GM19328 (cell line): ENCODE measurements around the gene SEMA3E.

Experiments used
- ATAC-seq: cut with Tn5 transposase; IDR thresholded peaks from one replicate; pipeline ENCODE4 v1.9.1; 2021; ENCODE audit warnings: mild to moderate bottlenecking, moderate library complexity; ENCODE audit not compliant: unreplicated experiment

SEMA3E gene

GRCh38 chr7:83643012-83643411 is 5.9 kb downstream of the SEMA3E start:
- ATAC-seq, result no peak

GRCh38 chr7:83640731-83641537 is 8.0 kb downstream of the SEMA3E start:
- ATAC-seq, result no peak

- ATAC-seq, result no peak
These were observed 8.7 kb downstream of the SEMA3E start for GRCh38 chr7:83640240-83640639.

- no peak for ATAC-seq
These were observed 15.4 kb downstream of the SEMA3E start for GRCh38 chr7:83633516-83633915.

- no peak for ATAC-seq
These were observed 19.6 kb downstream of the SEMA3E start for GRCh38 chr7:83629117-83629880.

- no peak for ATAC-seq
These were observed 31.1 kb downstream of the SEMA3E start for GRCh38 chr7:83617858-83618257.

GRCh38 chr7:83614112-83614511 is 34.8 kb downstream of the SEMA3E start:
- no peak for ATAC-seq

GRCh38 chr7:83613232-83613631 is 35.7 kb downstream of the SEMA3E start:
- no peak for ATAC-seq

- no peak for ATAC-seq
These were observed 37.2 kb downstream of the SEMA3E start for GRCh38 chr7:83611776-83612175.

- ATAC-seq, result no peak
These were observed 38.2 kb downstream of the SEMA3E start for GRCh38 chr7:83610649-83611304.

- ATAC-seq, result no peak
These were observed 40.2 kb downstream of the SEMA3E start for GRCh38 chr7:83608716-83609115.

- no peak for ATAC-seq
These were observed 45.3 kb downstream of the SEMA3E start for GRCh38 chr7:83603649-83604048.

- ATAC-seq, result no peak
These were observed 49.8 kb downstream of the SEMA3E start for GRCh38 chr7:83599131-83599530.

- ATAC-seq, result no peak
These were observed 54.9 kb downstream of the SEMA3E start for GRCh38 chr7:83593921-83594475.

GRCh38 chr7:83588602-83589240 is 60.2 kb downstream of the SEMA3E start:
- ATAC-seq, result no peak

GRCh38 chr7:83586281-83586680 is 62.7 kb downstream of the SEMA3E start:
- ATAC-seq, result no peak

- ATAC-seq, result no peak
These were observed 67.1 kb downstream of the SEMA3E start for GRCh38 chr7:83581667-83582435.

- ATAC-seq, result no peak
These were observed 69.2 kb downstream of the SEMA3E start for GRCh38 chr7:83579740-83580139.

GRCh38 chr7:83575436-83575835 is 73.5 kb downstream of the SEMA3E start:
- no peak for ATAC-seq

GRCh38 chr7:83574616-83575015 is 74.3 kb downstream of the SEMA3E start:
- ATAC-seq, result no peak
